PC-9 (cell line): ENCODE measurements around the gene MYO10. TPM values are rescaled to one million over a fixed set of nuclear protein-coding genes. Genes with fewer than 3 reads are reported as not detected.

Experiments
- BruUV-seq: library from RNA; stranded (reverse); fragments of 400-500 nt; replicated peaks from 2 replicates; lab custom pipeline; 2021; lab: Mats Ljungman, UMichigan
- CTCF ChIA-PET: fragments of 300-600 bp; sonication (Branson Sonifier 250); formaldehyde crosslinking; loops from one replicate; lab custom pipeline; 2022; ENCODE audit warnings: antibody characterized with exemption; lab: Charles Lee
- POLR2A ChIA-PET: fragments of 300-600 bp; sonication (Branson Sonifier 250); formaldehyde crosslinking; loops from one replicate; lab custom pipeline; 2022; ENCODE audit warnings: antibody characterized with exemption; ENCODE audit not compliant: unreplicated experiment; lab: Charles Lee
- DNase-seq, 2 experiments: peaks; one replicate each; pipeline versions ENCODE4 v3.0.0 to v3.0.0-alpha.2; 2015 to 2022; ENCODE audit warnings: mixed read lengths in 1 of 2
- H2AFZ ChIP-seq: fragments of 200-600 bp; sonication (generic); 2 replicates; pipeline ENCODE4 v1.8.1; 2017; ENCODE audit warnings: antibody characterized with exemption
- H3F3A ChIP-seq: fragments of 200-600 bp; sonication (generic); 2 replicates; pipeline ENCODE4 v1.8.1; 2017; ENCODE audit warnings: antibody characterized with exemption, mild to moderate bottlenecking, low read depth; ENCODE audit not compliant: insufficient read depth
- H3K27ac ChIP-seq: fragments of 200-600 bp; sonication (generic); 2 replicates; pipeline ENCODE4 v1.6.1; 2016; ENCODE audit warnings: mixed run types
- H3K27me3 ChIP-seq: fragments of 200-600 bp; sonication (generic); 2 replicates; pipeline ENCODE4 v1.6.1; 2016; ENCODE audit warnings: low read depth, mixed run types; ENCODE audit not compliant: insufficient read depth
- H3K36me3 ChIP-seq: fragments of 200-600 bp; sonication (generic); 2 replicates; pipeline ENCODE4 v1.6.1; 2016; ENCODE audit warnings: low read depth, mixed run types
- H3K4me1 ChIP-seq: fragments of 200-600 bp; sonication (generic); replicated peaks from 2 replicates; pipeline ENCODE4 v1.6.1; 2016; ENCODE audit warnings: mixed run types; ENCODE audit not compliant: insufficient read depth
- H3K4me2 ChIP-seq: fragments of 200-600 bp; sonication (generic); 2 replicates; pipeline ENCODE4 v1.6.1; 2017; ENCODE audit warnings: mixed run types
- H3K4me3 ChIP-seq: fragments of 200-600 bp; sonication (generic); 2 replicates; pipeline ENCODE4 v1.6.1; 2016; ENCODE audit warnings: mixed run types
- H3K79me2 ChIP-seq: fragments of 200-600 bp; sonication (generic); 2 replicates; pipeline ENCODE4 v1.6.1; 2017; ENCODE audit warnings: low read depth, mixed run types
- H3K9me2 ChIP-seq: fragments of 200-600 bp; sonication (generic); 2 replicates; pipeline ENCODE4 v1.8.1; 2017; ENCODE audit warnings: mild to moderate bottlenecking; ENCODE audit not compliant: insufficient read depth
- H3K9me3 ChIP-seq: fragments of 200-600 bp; sonication (generic); 2 replicates; pipeline ENCODE4 v1.8.1; 2016; ENCODE audit warnings: low read depth; ENCODE audit not compliant: insufficient read depth
- H4K20me1 ChIP-seq: fragments of 200-600 bp; sonication (generic); 2 replicates; pipeline ENCODE4 v1.8.1; 2017; ENCODE audit not compliant: insufficient read depth
- CTCF ChIP-seq: fragments of 200-600 bp; sonication (generic); conservative IDR thresholded peaks from 2 replicates; pipeline ENCODE4 v1.6.1; 2017; ENCODE audit warnings: mixed run types, antibody characterized with exemption, mild to moderate bottlenecking, moderate library complexity
- EZH2 ChIP-seq: fragments of 200-600 bp; sonication (generic); IDR thresholded peaks from 2 replicates; pipeline ENCODE4 v1.8.0; 2017; ENCODE audit warnings: antibody characterized with exemption, low read depth
- intact Hi-C: fragments of 100-400 bp; cut with micrococcal nuclease; formaldehyde crosslinking; loops from one replicate; pipeline ENCODE4 v1.10.0; 2022; ENCODE audit not compliant: unreplicated experiment
- total RNA-seq: library from RNA; stranded (reverse); gene quantifications from 2 replicates; pipeline ENCODE4 v1.2.3, GENCODE V29; 2021

The MYO10 gene
- total RNA-seq, 1 experiment from 2014 or later, result 92.8 TPM

- DNase-seq, result no peak
- H3F3A ChIP-seq, result no peaks in the 10 kb centered on the region
- H3K27ac ChIP-seq, result no peak overlapping the region
- no peak overlapping the region for H3K4me2 ChIP-seq
- CTCF ChIA-PET, result no interaction called here
- H3K4me1 ChIP-seq, result no peaks in the 10 kb centered on the region
- no peaks in the 10 kb centered on the region for H3K79me2 ChIP-seq
- no peaks in the 10 kb centered on the region for H3K36me3 ChIP-seq
- H4K20me1 ChIP-seq, result no peaks in the 10 kb centered on the region; the same call in 1 of the 2 replicates
- intact Hi-C loops, result loop anchor here (5.0 kb wide), 1 partner anchor 84 kb away; no protein-coding TSS in a partner anchor
- H2AFZ ChIP-seq, result no peak overlapping the region
- no peaks in the 10 kb centered on the region for H3K27me3 ChIP-seq
- BruUV-seq, result no TSS peak
- no peaks in the 10 kb centered on the region for H3K9me2 ChIP-seq
- H3K9me3 ChIP-seq, result no peaks in the 10 kb centered on the region
- POLR2A ChIA-PET, result interaction anchor here (0.7 kb wide), 1 partner anchor 1205 kb away, joined by 3 read pairs; no protein-coding TSS in a partner anchor
- no peak overlapping the region for H3K4me3 ChIP-seq
- no peak for TF ChIP-seq EZH2
- TF ChIP-seq CTCF, result no peak
Measured at GRCh38 chr5:16776611-16777251, 159.4 kb downstream of the MYO10 start.

- Histone ChIP-seq H3K27ac (no peak overlapping the region), H3K36me3 (0 out of 2 replicates have a peak, but pooled peaks cover 5% of the 10 kb centered on the region), H3K4me3 (no peak overlapping the region), H3K4me1 (no peaks in the 10 kb centered on the region), H3K27me3 (no peaks in the 10 kb centered on the region), H3F3A (no peaks in the 10 kb centered on the region), H4K20me1 (no peaks in the 10 kb centered on the region; the same call in 1 of the 2 replicates), H2AFZ (no peak overlapping the region), H3K9me3 (no peaks in the 10 kb centered on the region), H3K4me2 (no peak overlapping the region), H3K9me2 (no peaks in the 10 kb centered on the region), H3K79me2 (no peaks in the 10 kb centered on the region)
- CTCF ChIA-PET, result no interaction called here
- POLR2A ChIA-PET, result no interaction called here
- DNase-seq, result no peak
- no peak for TF ChIP-seq EZH2
- TF ChIP-seq CTCF, result no peak
- intact Hi-C loops, result loop anchor here (5.0 kb wide), 1 partner anchor 83 kb away; no protein-coding TSS in a partner anchor
- no TSS peak for BruUV-seq
Measured at GRCh38 chr5:16774806-16775205, 161.3 kb downstream of the MYO10 start.

GRCh38 chr5:16773991-16774390 lies 162.1 kb downstream of the MYO10 start:
- Histone ChIP-seq H4K20me1 (no peaks in the 10 kb centered on the region; the same call in 1 of the 2 replicates), H3K27ac (no peak overlapping the region), H3K36me3 (0 out of 2 replicates have a peak, but pooled peaks cover 5% of the 10 kb centered on the region), H3K79me2 (no peaks in the 10 kb centered on the region), H3F3A (no peaks in the 10 kb centered on the region), H2AFZ (no peak overlapping the region), H3K27me3 (no peaks in the 10 kb centered on the region), H3K4me3 (no peak overlapping the region), H3K9me3 (no peaks in the 10 kb centered on the region), H3K4me2 (no peak overlapping the region), H3K9me2 (0 out of 2 replicates have a peak, but pooled peaks cover 4% of the 10 kb centered on the region), H3K4me1 (no peaks in the 10 kb centered on the region)
- BruUV-seq, result no TSS peak
- CTCF ChIA-PET, result no interaction called here
- intact Hi-C loops, result no loop called here
- POLR2A ChIA-PET, result no interaction called here
- no peak for TF ChIP-seq CTCF
- TF ChIP-seq EZH2, result no peak
- DNase-seq, result no peak
